Activated T-cell treated with anti-CD3 and anti-CD28 coated beads, Interleukin-2, amount 50 U/mL, for 72 hours (primary cell): Measurements from ENCODE around the gene PCDHGA5. TPM values are rescaled to one million over a fixed set of nuclear protein-coding genes. Genes with fewer than 3 reads are reported as not detected.
"Not testable (repeated sequence)": the region's sequence is repeated elsewhere in the genome, so short reads cannot be mapped to it uniquely, and the experiment has no call there.

ENCODE experiments used
- ATAC-seq, 2 donors: fragments of 150-1000 bp; cut with Tn5 transposase; replicated peaks in 1 of 2; 2 replicates each; pipeline ENCODE4 v1.10.0; 2021; ENCODE audit warnings: moderate library complexity in 2 of 2, mild to moderate bottlenecking in 1 of 2
- DNase-seq, 2 donors: peaks; one replicate each; pipeline ENCODE4 v3.0.0; 2021 to 2022; ENCODE audit warnings: mixed read lengths in 1 of 2
- H3K27ac Mint-ChIP-seq: one replicate; pipeline ENCODE4 v1.8.0; 2022; ENCODE audit warnings: mild to moderate bottlenecking, moderate library complexity, mixed read lengths
- H3K27me3 Mint-ChIP-seq: one replicate; pipeline ENCODE4 v1.8.0; 2022; ENCODE audit warnings: low read depth, mixed read lengths
- H3K36me3 Mint-ChIP-seq, 2 donors: one replicate each; pipeline ENCODE4 v1.8.0; 2022; ENCODE audit warnings: mixed read lengths in 2 of 2, mild to moderate bottlenecking in 1 of 2; ENCODE audit not compliant: insufficient read depth in 2 of 2
- H3K4me1 Mint-ChIP-seq: one replicate; pipeline ENCODE4 v1.8.0; 2022; ENCODE audit warnings: low read depth, mixed read lengths
- H3K4me3 Mint-ChIP-seq, 2 donors: one replicate each; pipeline ENCODE4 v1.8.0; 2022; ENCODE audit warnings: mild to moderate bottlenecking in 2 of 2, mixed read lengths in 2 of 2, moderate library complexity in 2 of 2
- H3K9me3 Mint-ChIP-seq, 2 donors: one replicate each; pipeline ENCODE4 v1.8.0; 2022; ENCODE audit warnings: mixed read lengths in 2 of 2
- total RNA-seq, 2 donors: library from RNA; stranded (reverse); gene quantifications; one replicate each; pipeline ENCODE4 v1.2.3, GENCODE V29; 2022

Gene PCDHGA5
- total RNA-seq, result under 1 TPM in 1 of 2 donors, not detected in 1; 0.12 TPM

GRCh38 chr5:141363952-141364660 is at the start of gene PCDHGA5:
PCDHGA5 (plus strand) TSS chr5:141364162; CDS start chr5:141364331, 169 bp downstream.
- ATAC-seq, result no peak
- DNase-seq, result no peak
- Mint-ChIP-seq H3K4me1 (peaks cover 9% of the 10 kb centered on the region), H3K4me3 (no peak within 1 kb of the TSS), H3K27ac (peak within 1 kb of the TSS; percentile 83), H3K36me3 (peaks cover 33 to 44% of the 10 kb centered on the region in 2 donors), H3K27me3 (peaks cover 89% of the 10 kb centered on the region), H3K9me3 (peaks cover 9 to 14% of the 10 kb centered on the region in 2 donors)

- DNase-seq, H3K27ac Mint-ChIP-seq, H3K4me3 Mint-ChIP-seq, ATAC-seq, H3K27me3 Mint-ChIP-seq: not testable (repeated sequence)
- H3K4me1 Mint-ChIP-seq, result peaks cover 38% of the 10 kb centered on the region
- H3K9me3 Mint-ChIP-seq, result peaks cover 30 to 32% of the 10 kb centered on the region in 2 donors
- H3K36me3 Mint-ChIP-seq, result peaks cover 44 to 66% of the 10 kb centered on the region in 2 donors
Measured at GRCh38 chr5:141316963-141317362, 47.0 kb upstream of the PCDHGA5 start.

DNA sequence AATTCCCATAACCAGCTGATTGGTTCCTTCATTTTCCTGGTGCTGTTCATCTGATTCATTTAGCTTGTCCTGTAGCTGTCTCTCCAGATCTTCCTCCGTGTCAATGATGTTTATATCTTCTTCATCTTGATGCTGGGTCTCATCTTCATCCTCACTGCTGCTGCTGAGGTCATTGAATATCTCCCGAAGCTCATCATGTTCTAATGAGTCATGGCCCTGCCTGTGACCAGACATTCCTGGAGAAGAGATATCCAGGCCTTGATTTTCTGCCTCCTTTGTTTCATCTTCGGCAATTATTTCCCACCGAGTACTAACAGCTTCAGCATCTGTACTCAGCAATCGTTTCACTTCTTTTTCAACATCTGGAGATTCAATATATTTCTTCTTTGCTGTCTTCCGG is 44.8 kb upstream of the PCDHGA5 start:
- DNase-seq (no peak), ATAC-seq (no peak)
- Mint-ChIP-seq H3K4me1 (peaks cover 38% of the 10 kb centered on the region), H3K4me3 (peak overlapping the region; percentile 90 to 100), H3K27ac (peak overlapping the region; percentile 95), H3K27me3 (no peaks in the 10 kb centered on the region), H3K36me3 (peaks cover 41 to 59% of the 10 kb centered on the region in 2 donors), H3K9me3 (peaks cover 24 to 25% of the 10 kb centered on the region in 2 donors)

- Mint-ChIP-seq H3K4me3 (peak overlapping the region; percentile 90 to 100), H3K4me1 (peaks cover 38% of the 10 kb centered on the region), H3K27ac (peak overlapping the region; percentile 95), H3K36me3 (peaks cover 39 to 59% of the 10 kb centered on the region in 2 donors), H3K9me3 (peaks cover 23 to 25% of the 10 kb centered on the region in 2 donors), H3K27me3 (no peaks in the 10 kb centered on the region)
- DNase-seq (no peak), ATAC-seq (no peak)
Measured at GRCh38 chr5:141319699-141320098, 44.3 kb upstream of the PCDHGA5 start.

- ATAC-seq, result peak; percentile 96 to 98
- peaks cover 32 to 52% of the 10 kb centered on the region in 2 donors for H3K36me3 Mint-ChIP-seq
- H3K4me3 Mint-ChIP-seq, result peak within 1 kb of the TSS; percentile 90 to 100
- peaks cover 15 to 20% of the 10 kb centered on the region in 2 donors for H3K9me3 Mint-ChIP-seq
- DNase-seq, result peak; percentile 94 to 96
- peak within 1 kb of the TSS; percentile 95 for H3K27ac Mint-ChIP-seq
- peaks cover 37% of the 10 kb centered on the region for H3K4me1 Mint-ChIP-seq
- H3K27me3 Mint-ChIP-seq, result no peaks in the 10 kb centered on the region
Measured at GRCh38 chr5:141320225-141321169, 43.5 kb upstream of the PCDHGA5 start, which contains the start of gene TAF7. TAF7 (minus strand) TSS chr5:141320784; CDS start chr5:141320044, 740 bp downstream.

GRCh38 chr5:141322261-141322660 is 41.7 kb upstream of the PCDHGA5 start:
- no peak for DNase-seq
- peaks cover 46% of the 10 kb centered on the region for H3K4me1 Mint-ChIP-seq
- peaks cover 14 to 17% of the 10 kb centered on the region in 2 donors for H3K9me3 Mint-ChIP-seq
- no peak for ATAC-seq
- H3K4me3 Mint-ChIP-seq, result peak overlapping the region in 1 of 2 donors; percentile 57
- H3K27ac Mint-ChIP-seq, result no peak overlapping the region
- peaks cover 36 to 42% of the 10 kb centered on the region in 2 donors for H3K36me3 Mint-ChIP-seq
- H3K27me3 Mint-ChIP-seq, result no peaks in the 10 kb centered on the region

GRCh38 chr5:141326088-141326854 is 37.7 kb upstream of the PCDHGA5 start:
- Mint-ChIP-seq H3K27me3 (peaks cover 13% of the 10 kb centered on the region), H3K27ac (peak overlapping the region; percentile 93), H3K4me3 (peak overlapping the region; percentile 94 to 98), H3K4me1 (peaks cover 19% of the 10 kb centered on the region), H3K36me3 (peaks cover 11 to 14% of the 10 kb centered on the region in 2 donors), H3K9me3 (peaks cover 2 to 5% of the 10 kb centered on the region in 2 donors)
- ATAC-seq (peak; percentile 91 to 93), DNase-seq (peak; percentile 65 to 76)

DNA sequence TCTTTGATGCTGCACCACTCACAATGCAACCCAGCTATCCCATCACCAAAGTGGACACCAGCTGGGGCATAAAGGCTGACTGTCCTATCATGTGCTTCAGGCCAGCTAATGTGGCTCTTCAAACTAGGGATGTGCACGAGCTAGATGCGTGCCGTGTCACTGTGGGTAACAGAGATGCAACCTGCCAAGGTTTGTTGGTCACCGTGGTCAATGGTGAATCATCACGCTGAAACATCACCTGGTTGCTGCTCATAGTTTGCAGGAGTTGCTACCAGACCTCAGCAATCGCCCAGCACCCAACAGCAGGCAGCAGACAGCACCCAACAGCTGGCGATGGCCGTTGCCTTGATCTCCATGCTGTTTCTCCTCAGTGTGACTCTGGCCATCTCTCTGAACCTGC is 35.7 kb upstream of the PCDHGA5 start:
- no peak overlapping the region for H3K4me3 Mint-ChIP-seq
- H3K9me3 Mint-ChIP-seq, result peaks cover 6 to 12% of the 10 kb centered on the region in 2 donors
- H3K27me3 Mint-ChIP-seq, result peaks cover 27% of the 10 kb centered on the region
- DNase-seq (peak in 1 of 2 donors; percentile 33), ATAC-seq (peak; percentile 30 to 54)
- peaks cover 12% of the 10 kb centered on the region for H3K4me1 Mint-ChIP-seq
- no peak overlapping the region for H3K27ac Mint-ChIP-seq
- H3K36me3 Mint-ChIP-seq, result peaks cover 9 to 17% of the 10 kb centered on the region in 2 donors

- ATAC-seq (peak; percentile 39 to 48), DNase-seq (peak; percentile 15 to 39)
- no peak within 1 kb of the TSS for H3K27ac Mint-ChIP-seq
- peaks cover 12% of the 10 kb centered on the region for H3K4me1 Mint-ChIP-seq
- H3K36me3 Mint-ChIP-seq, result peaks cover 18 to 23% of the 10 kb centered on the region in 2 donors
- H3K4me3 Mint-ChIP-seq, result peak within 1 kb of the TSS; percentile 49 to 58
- H3K27me3 Mint-ChIP-seq, result peaks cover 49% of the 10 kb centered on the region
- H3K9me3 Mint-ChIP-seq, result peaks cover 6 to 15% of the 10 kb centered on the region in 2 donors
Measured at GRCh38 chr5:141330299-141331080, 33.5 kb upstream of the PCDHGA5 start, which contains the start of gene PCDHGA1. PCDHGA1 (plus strand) TSS chr5:141330514.

GRCh38 chr5:141332571-141332970 is 31.4 kb upstream of the PCDHGA5 start:
- not testable (repeated sequence) for H3K27ac Mint-ChIP-seq, ATAC-seq, H3K4me1 Mint-ChIP-seq, H3K4me3 Mint-ChIP-seq, DNase-seq
- peaks cover 56% of the 10 kb centered on the region for H3K27me3 Mint-ChIP-seq
- H3K9me3 Mint-ChIP-seq, result peaks cover 6 to 19% of the 10 kb centered on the region in 2 donors
- peaks cover 18 to 19% of the 10 kb centered on the region in 2 donors for H3K36me3 Mint-ChIP-seq

GRCh38 chr5:141338538-141339306 is 25.2 kb upstream of the PCDHGA5 start, which contains the start of gene PCDHGA2:
PCDHGA2 (plus strand) TSS chr5:141338760.
- peaks cover 57% of the 10 kb centered on the region for H3K27me3 Mint-ChIP-seq
- no peak within 1 kb of the TSS for H3K27ac Mint-ChIP-seq
- H3K36me3 Mint-ChIP-seq, result peaks cover 22 to 29% of the 10 kb centered on the region in 2 donors
- H3K4me3 Mint-ChIP-seq, result peak within 1 kb of the TSS; percentile 56 to 73
- no peaks in the 10 kb centered on the region for H3K4me1 Mint-ChIP-seq
- DNase-seq, result peak in 1 of 2 donors; percentile 30
- peaks cover 8 to 16% of the 10 kb centered on the region in 2 donors for H3K9me3 Mint-ChIP-seq
- ATAC-seq, result peak in 1 of 2 donors; percentile 40
